Adipocyte (in vitro differentiated cells): Measurements from ENCODE around the gene NCS1.

Experiments
- DNase-seq: peaks from one replicate; pipeline ENCODE4 v3.0.0-alpha.2; 2015; ENCODE audit warnings: low read depth
- H3K27me3 ChIP-seq: replicated peaks from 2 replicates; pipeline ENCODE4 v1.7.0; 2013; ENCODE audit warnings: mild to moderate bottlenecking, low read length, moderate library complexity; ENCODE audit not compliant: control insufficient read depth, insufficient read depth
- H3K36me3 ChIP-seq: 2 replicates; pipeline ENCODE4 v1.7.0; 2013; ENCODE audit warnings: low read length, mild to moderate bottlenecking, moderate library complexity; ENCODE audit not compliant: control insufficient read depth, insufficient read depth, severe bottlenecking
- H3K4me1 ChIP-seq: 2 replicates; pipeline ENCODE4 v1.7.0; 2013; ENCODE audit warnings: mild to moderate bottlenecking, low read length, moderate library complexity; ENCODE audit not compliant: control insufficient read depth, insufficient read depth
- H3K4me3 ChIP-seq: 2 replicates; pipeline ENCODE4 v1.7.0; 2013; ENCODE audit warnings: mild to moderate bottlenecking, low read length, moderate library complexity
- H3K9ac ChIP-seq: 2 replicates; pipeline ENCODE4 v1.7.0; 2013; ENCODE audit warnings: mild to moderate bottlenecking, low read length, moderate library complexity
- H3K9me3 ChIP-seq: 2 replicates; pipeline ENCODE4 v1.7.0; 2013; ENCODE audit warnings: mild to moderate bottlenecking, low read length, moderate library complexity; ENCODE audit not compliant: control insufficient read depth

Gene NCS1

DNA sequence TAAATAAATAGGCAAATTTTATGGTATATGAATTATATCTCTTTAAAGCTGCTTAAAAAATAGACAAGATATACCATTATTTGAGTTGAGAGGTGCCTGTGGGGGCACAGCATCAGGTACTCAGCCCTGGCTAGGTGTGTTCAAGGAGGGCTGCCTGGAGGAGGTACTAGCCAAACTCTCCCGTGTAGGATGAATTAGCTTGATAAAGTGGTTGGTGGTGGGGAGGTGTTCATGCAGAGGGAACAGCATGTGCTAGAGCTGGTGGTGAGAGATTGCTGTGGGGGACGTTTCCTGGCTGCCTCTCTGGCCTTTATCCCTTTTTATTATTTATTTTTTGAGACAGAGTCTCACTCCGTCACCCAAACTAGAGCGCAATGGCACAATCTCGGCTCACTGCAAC is 23.2 kb upstream of the NCS1 start:
- no peaks in the 10 kb centered on the region for H3K36me3 ChIP-seq
- H3K9me3 ChIP-seq: no peaks in the 10 kb centered on the region
- peaks cover 7% of the 10 kb centered on the region for H3K27me3 ChIP-seq
- no peak for DNase-seq
- no peak overlapping the region for H3K9ac ChIP-seq
- peaks cover 2% of the 10 kb centered on the region for H3K4me1 ChIP-seq
- H3K4me3 ChIP-seq: no peak overlapping the region

DNA sequence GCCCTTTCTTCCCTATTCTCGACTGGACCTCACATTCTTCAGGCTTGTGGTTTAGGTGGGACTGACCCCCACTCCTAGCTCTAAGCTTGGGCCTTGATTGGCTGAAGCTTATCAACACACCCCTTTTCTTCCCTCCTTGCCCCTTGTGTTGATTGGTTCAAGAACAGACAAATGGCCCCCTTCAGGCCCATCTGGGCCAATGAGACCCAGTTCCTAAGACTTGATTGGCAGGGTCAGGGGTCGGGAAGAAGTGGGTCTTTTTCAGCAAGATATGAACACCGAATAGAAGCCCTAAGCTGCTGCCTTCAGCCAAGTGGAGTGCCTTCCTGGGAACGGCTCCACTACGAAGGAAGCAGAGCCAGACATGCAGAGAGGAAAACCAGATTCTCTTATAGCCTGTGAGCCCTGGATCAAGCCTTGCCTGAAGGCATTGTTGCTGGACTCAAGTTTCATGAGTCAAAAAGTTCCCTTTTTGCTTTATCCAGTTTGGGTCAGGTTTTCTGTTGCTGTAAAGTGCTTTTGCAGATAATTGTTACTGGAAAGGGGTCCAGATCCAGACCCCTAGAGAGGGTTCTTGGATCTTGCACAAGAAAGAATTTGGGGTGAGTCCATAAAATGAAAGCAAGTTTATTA is 22.4 kb upstream of the NCS1 start:
- no peak for DNase-seq
- H3K4me1 ChIP-seq: no peaks in the 10 kb centered on the region
- H3K27me3 ChIP-seq: peaks cover 7% of the 10 kb centered on the region
- no peak overlapping the region for H3K4me3 ChIP-seq
- no peaks in the 10 kb centered on the region for H3K9me3 ChIP-seq
- no peaks in the 10 kb centered on the region for H3K36me3 ChIP-seq
- no peak overlapping the region for H3K9ac ChIP-seq

DNA sequence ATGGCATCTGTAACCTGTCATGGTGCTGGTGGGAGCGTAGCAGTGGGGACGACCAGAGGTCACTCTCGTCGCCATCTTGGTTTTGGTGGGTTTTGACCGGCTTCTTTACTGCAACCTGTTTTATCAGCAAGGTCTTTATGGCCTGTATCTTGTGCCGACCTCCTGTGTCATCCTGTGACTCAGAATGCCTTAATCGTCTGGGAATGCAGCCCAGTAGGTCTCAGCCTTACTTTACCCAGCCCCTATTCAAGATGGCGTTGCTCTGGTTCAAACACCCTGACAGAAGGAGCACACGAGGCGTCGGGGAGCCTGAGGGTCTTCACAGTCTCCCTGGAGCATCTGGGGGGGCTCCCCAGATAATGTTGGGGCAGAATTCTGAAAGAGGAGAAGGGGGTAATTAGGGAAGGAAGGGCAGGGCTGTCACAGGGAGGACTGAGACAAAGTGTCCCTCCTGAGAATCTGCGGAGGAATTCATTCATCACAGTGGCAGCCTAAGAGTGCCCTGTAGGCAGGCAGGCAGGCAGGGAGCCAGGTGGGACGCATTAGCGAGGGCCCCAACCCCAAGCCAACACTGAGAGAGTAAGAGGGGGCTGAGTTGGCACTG is 21.3 kb upstream of the NCS1 start:
- DNase-seq: no peak
- Histone ChIP-seq H3K36me3 (no peaks in the 10 kb centered on the region), H3K4me3 (no peak overlapping the region), H3K27me3 (no peaks in the 10 kb centered on the region), H3K9me3 (no peaks in the 10 kb centered on the region), H3K9ac (no peak overlapping the region), H3K4me1 (no peaks in the 10 kb centered on the region)

DNA sequence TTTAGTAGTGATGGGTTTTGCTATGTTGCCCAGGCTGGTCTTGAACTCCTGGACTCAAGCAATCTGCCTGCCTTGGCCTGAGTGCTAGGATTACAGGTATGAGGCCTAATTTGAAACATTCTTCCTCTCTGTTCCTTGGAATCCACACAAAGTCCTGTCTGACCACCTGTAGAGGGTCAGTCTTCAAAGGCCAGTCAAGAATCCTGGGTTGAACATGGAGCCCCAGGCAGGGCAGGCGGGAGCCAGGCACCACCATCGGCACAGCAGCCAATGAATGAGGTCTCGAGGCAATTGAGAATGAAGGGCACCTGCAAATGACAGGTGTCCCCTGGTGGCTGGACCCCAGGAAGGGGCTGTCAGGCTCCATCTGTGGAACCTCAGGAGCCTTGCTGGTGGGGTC is 17.4 kb upstream of the NCS1 start:
- H3K36me3 ChIP-seq: no peaks in the 10 kb centered on the region
- H3K4me1 ChIP-seq: no peaks in the 10 kb centered on the region
- no peak overlapping the region for H3K4me3 ChIP-seq
- no peak overlapping the region for H3K9ac ChIP-seq
- H3K27me3 ChIP-seq: peaks cover 6% of the 10 kb centered on the region
- no peak for DNase-seq
- no peaks in the 10 kb centered on the region for H3K9me3 ChIP-seq

DNA sequence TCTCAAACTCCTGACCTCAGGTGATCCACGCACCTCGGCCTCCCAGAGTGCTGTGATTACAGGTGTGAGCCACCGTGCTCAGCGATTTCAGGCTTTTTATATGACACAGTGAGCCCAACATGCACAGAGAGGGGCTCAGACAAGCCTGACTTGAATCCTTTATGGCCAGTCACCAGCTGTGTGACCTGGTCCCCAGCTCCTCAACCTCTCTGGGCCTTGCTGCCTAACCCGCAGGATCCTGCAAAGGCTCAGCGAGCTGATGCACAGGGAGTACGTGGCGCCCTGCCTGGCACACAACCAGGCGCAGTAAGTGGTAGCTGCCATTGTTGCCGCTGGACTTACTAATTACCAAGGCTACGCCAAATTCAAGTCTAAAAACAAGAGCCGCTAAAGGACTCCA is 16.6 kb upstream of the NCS1 start:
- Histone ChIP-seq H3K9me3 (no peaks in the 10 kb centered on the region), H3K9ac (no peak overlapping the region), H3K36me3 (no peaks in the 10 kb centered on the region), H3K4me1 (no peaks in the 10 kb centered on the region), H3K27me3 (peaks cover 8% of the 10 kb centered on the region), H3K4me3 (no peak overlapping the region)
- no peak for DNase-seq

DNA sequence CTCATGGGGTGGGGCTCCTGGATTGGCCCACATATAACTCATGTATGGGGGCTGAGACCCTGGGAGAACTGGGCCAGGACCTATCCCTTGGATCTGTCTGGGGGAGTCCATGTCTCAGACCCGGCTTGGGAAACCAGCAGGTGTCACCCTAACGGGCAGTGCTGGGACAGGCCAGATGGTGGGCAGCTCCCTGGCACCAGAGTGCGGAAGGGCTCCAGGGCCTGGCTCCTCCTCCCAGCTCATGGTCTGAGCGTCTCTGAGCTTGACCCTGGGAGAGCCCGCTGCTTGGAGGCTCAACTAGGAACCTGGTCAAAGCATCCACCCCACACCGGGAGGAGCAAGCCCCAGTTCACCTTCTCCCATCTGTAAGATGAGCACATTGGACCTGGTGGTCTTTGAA is 15.5 kb upstream of the NCS1 start:
- Histone ChIP-seq H3K36me3 (no peaks in the 10 kb centered on the region), H3K4me3 (no peak overlapping the region), H3K4me1 (no peaks in the 10 kb centered on the region), H3K9ac (no peak overlapping the region), H3K27me3 (peaks cover 8% of the 10 kb centered on the region), H3K9me3 (no peaks in the 10 kb centered on the region)
- DNase-seq: no peak

DNA sequence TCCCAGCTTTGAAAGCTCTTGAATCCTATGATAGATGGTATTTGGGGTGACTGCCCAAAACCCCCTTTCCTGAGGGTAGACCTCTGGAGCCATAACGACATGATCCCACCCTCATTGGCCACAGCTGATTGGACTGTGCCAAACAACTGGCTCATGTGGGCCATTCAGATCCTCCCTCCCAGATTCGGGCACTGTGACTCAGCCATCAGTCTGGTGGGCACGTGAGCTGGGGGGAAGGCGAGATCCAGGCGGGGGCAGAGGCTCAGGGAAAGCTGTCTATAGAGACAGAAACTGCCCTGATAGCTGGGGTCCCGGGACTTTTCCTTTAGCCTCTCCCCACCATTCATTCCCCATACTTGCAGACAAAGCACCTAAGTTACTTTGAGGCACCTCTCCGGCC is 15.1 kb upstream of the NCS1 start:
- Histone ChIP-seq H3K36me3 (no peaks in the 10 kb centered on the region), H3K4me3 (no peak overlapping the region), H3K27me3 (peaks cover 8% of the 10 kb centered on the region), H3K9me3 (no peaks in the 10 kb centered on the region), H3K9ac (no peak overlapping the region), H3K4me1 (no peaks in the 10 kb centered on the region)
- DNase-seq: no peak

DNA sequence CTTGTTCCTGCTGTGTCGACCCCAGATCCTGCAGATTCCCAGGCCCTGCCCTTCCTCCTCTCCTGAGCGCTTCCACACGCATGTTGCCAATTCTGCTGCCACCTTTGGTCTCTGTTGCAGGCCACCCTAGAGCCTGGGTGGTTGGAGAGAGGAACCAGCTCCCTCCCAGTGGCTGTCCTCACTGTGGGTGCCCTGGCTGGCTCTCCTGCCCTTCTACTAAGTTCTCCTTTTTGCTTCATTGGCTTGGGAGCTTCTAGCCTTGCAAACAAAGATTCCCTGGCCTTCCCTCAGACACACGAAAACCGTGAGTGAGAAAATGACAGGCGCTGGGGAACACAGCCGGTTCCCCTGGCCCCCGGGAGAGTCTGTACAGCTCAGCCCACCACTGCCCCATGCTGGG is 14.2 kb upstream of the NCS1 start:
- Histone ChIP-seq H3K4me3 (no peak overlapping the region), H3K36me3 (no peaks in the 10 kb centered on the region), H3K27me3 (peaks cover 8% of the 10 kb centered on the region), H3K9me3 (no peaks in the 10 kb centered on the region), H3K9ac (no peak overlapping the region), H3K4me1 (no peaks in the 10 kb centered on the region)
- no peak for DNase-seq

DNA sequence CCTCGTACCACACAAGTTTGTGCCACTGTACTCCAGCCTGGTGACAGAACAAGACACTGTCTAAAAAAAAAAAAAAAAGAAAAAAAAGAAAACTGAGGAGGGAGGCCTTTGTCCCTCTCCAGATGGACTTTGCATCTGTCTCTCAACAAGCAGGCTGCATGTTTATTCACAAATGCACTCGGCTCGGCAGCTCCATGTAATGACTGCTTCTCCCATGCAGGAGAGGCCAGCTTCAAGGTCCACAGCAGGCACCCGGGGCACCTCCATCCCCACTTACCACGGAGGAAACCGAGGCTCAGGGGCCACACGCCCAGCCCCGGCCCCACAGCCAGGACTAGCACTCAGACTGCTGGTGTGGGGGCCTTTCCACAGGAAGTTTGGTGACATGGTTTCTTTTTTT is 13.1 kb upstream of the NCS1 start:
- Histone ChIP-seq H3K27me3 (peaks cover 8% of the 10 kb centered on the region), H3K4me3 (no peak overlapping the region), H3K36me3 (no peaks in the 10 kb centered on the region), H3K4me1 (no peaks in the 10 kb centered on the region), H3K9me3 (no peaks in the 10 kb centered on the region), H3K9ac (no peak overlapping the region)
- no peak for DNase-seq

DNA sequence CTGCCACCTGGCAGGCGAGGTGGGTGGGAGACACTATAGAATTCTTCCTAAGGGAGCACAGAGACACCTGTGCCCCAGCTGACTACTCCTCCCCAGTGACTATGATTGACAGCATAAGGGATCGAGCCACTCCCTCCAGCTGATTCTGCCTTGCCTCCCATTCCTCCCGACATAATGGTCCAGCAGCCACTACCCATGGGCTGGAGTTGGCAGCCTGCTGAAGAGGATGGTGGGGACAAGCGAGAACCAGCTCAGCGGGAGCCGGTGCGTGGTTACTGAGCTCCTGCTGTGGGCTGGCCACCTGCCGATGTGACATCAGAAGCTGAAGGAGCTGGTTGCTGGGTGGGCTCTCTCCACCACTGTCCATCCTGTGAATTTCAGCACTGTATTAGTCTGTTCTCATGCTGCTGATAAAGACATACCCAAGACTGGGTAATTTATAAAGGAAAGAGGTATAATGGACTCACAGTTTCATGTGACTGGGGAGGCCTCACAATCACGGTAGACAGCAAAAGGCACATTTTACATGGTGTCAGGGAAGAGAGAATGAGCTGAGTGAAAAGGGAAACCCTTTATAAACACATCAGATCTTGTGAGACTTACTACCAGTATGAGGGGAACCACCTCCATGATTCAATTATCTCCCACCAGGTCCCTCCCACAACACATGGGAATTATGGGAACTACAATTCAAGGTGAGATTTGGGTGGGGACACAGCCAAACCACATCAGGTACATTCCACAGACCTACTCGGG is 12.1 kb upstream of the NCS1 start:
- no peak overlapping the region for H3K4me3 ChIP-seq
- H3K27me3 ChIP-seq: peaks cover 10% of the 10 kb centered on the region
- H3K36me3 ChIP-seq: no peaks in the 10 kb centered on the region
- no peak for DNase-seq
- H3K9ac ChIP-seq: no peak overlapping the region
- H3K4me1 ChIP-seq: no peaks in the 10 kb centered on the region
- H3K9me3 ChIP-seq: no peaks in the 10 kb centered on the region

DNA sequence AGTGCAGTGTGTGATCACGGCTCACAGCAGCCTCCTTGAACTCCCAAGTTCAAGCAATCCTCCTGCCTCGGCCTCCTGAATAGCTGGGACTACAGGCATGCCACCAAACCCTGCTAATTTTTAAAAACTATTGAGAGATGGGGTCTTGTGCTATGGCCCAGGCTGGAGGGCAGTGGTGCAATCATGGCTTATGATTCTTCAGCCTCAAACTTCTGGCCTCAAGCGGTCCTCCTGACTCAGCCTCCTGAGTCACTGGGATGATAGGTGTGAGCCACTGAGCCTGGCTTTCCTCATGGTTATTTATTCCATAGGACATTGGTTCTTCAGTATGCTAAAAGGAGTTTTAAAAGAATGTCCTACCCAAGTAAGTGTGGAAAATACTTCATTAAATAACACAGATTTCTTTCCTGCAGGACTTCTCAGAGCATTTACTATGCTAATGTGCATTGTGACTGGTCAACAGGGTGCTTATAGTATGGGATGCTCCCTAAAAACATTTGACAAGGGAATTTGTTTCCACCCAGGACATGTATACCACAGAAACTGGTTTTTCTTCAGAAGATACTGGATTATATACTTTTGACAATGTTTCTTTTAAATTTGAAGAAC is 11.2 kb upstream of the NCS1 start:
- H3K9ac ChIP-seq: no peak overlapping the region
- H3K27me3 ChIP-seq: peaks cover 10% of the 10 kb centered on the region
- DNase-seq: no peak
- no peaks in the 10 kb centered on the region for H3K9me3 ChIP-seq
- no peak overlapping the region for H3K4me3 ChIP-seq
- H3K36me3 ChIP-seq: no peaks in the 10 kb centered on the region
- no peaks in the 10 kb centered on the region for H3K4me1 ChIP-seq
